NCI-H1092 treated with DMSO at 0.1 percent for 48 hours (cell line): ENCODE data around the gene GSG1.

Source experiments
- DNase-seq: peaks from one replicate; lab custom pipeline; 2025; lab: John Stamatoyannopoulos, UW

The GSG1 gene

GRCh38 chr12:13119826-13120225 lies 16.4 kb upstream of the GSG1 start:
- no peak for DNase-seq

- DNase-seq: no peak
Observed at GRCh38 chr12:13117029-13117428, 13.6 kb upstream of the GSG1 start.

GRCh38 chr12:13116259-13116658 lies 12.8 kb upstream of the GSG1 start:
- DNase-seq: no peak

DNA sequence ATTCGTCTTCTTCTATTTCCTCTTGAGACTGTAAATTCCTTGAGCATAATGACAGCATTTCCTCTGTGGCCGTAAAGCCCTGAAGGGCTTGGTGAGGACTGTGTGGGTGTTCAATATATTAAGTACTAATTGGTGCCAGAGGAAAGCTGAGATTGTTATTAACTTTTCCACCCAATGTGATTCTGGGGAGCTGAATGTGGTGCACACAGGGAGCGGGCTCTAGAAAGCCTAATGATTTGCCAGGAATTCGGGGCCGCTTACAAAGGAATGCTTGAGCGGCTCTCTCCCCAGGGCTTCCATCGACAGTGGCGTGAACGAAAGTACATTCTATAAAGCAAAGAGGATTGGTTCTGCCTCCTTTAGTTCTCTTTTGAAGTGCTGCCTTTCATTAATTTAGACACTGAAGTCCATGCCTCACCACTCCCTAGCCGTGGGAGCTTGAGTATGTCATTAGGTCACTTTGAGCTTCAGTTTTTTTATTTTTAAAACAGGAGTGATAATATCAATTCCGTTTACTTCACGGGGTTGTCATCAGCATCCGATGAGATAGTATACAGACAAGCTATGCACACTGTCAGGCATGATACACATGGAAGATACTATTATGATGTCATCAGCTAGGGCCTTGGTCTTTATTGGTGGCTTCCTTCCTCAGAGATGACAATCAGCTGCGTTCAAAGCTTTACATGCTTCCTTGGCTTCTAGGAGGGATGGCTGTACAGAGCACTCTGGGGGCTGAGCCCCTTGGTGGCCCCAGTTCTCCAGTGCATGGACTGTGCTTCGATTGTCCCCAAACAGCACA lies 11.0 kb upstream of the GSG1 start:
- no peak for DNase-seq

DNA sequence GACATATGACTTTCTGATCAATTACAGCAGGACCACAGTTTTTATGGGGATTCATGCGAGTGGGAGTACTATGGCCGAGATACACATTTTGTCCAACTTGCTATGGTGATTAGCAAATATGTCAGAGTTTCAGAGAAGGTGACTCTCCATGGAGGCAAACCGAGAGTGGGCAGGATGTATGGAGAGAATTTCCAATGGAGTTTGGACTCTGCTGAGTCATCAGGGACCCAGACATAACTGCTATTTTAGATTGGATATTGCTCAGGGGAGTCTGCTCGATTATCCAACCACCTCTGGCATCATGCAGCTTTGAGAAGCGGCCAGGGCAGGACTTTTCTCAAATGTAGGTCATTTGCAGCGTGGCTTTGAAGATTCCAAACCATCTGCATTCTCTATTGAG lies 9.5 kb upstream of the GSG1 start:
- DNase-seq: no peak

DNA sequence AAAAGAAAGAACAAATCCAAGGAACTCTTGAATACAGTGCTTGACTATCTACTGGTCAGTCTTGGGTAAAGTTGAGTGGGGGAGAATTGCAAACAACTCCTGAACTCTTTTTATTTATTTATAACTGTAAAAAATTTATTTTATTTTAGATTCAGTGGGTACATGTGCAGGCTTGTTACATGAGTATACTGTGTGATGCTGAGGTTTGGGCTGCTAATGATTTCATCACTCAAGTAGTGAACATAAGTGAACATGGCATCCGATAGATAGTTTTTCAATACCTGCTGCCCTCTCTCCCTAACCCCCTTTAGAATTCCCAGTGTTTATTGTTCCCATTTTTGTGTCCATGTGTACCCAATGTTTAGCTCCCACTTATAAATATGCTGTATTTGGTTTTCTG lies 3.2 kb upstream of the GSG1 start:
- no peak for DNase-seq

DNA sequence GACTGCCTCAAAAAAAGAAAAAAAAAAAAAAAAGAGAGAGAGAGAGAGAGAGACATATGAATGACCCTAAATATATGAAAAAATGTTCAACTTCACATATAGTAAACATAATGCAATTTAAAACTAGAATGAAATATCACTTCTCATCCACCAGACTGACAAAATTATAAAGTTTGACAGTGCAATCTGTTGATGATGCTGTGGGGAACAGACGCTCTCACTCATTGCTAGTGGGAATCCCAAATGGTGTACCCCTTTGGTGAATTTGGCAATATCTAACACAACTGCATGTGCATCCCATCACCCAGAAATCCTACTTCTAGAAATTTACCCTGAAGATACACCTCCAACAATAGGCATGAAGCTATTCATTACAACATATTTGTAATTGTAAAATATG lies 2.3 kb upstream of the GSG1 start:
- DNase-seq: no peak

DNA sequence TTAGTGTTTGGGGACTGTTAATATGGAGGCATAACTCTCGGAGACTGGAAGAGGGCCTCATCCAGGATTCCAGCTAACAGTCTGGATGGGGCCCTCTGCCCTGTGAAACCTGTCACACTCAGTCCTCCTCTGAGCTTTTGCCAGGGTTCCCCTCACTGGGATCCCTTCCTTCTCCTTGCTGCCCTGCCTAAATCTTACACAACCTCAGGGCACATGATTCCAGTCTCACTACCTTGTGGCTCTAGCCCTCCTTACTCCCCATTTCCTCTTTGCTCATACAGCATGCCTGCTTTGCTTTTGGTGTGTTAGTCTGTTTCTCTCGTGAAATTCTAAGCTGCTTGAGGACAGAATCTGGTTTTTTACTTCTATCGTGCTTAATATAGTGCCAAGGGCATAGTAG lies 942 bp upstream of the GSG1 start:
- no peak for DNase-seq

GRCh38 chr12:13102461-13103195 lies 839 bp downstream of the GSG1 start:
- DNase-seq: no peak

DNA sequence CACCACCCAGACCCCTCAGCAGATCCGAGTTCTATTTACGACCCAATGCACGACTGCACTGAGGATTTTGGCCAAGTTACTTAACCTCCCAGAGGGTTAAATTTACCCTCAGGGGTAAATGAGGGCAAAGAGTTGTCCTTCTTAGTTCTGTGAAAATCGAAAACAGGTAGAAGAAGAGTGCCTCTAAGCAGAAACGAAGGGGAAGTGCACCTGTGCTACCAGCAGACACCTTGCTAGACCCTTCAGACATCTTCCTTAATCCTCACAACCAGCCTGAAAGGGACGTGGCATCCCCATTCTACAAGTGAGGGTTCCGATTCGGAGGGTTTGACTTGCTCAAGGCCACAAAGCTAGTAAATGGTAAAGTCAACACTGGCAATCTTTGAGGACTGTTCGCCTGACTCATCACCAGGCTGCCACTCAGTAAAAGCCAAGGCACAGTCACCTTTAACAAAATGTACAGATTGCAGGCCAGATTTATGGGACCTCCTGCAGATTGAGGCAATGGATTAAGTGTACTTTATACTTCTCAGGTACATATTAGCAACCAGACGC lies 1.6 kb downstream of the GSG1 start:
- DNase-seq: no peak

DNA sequence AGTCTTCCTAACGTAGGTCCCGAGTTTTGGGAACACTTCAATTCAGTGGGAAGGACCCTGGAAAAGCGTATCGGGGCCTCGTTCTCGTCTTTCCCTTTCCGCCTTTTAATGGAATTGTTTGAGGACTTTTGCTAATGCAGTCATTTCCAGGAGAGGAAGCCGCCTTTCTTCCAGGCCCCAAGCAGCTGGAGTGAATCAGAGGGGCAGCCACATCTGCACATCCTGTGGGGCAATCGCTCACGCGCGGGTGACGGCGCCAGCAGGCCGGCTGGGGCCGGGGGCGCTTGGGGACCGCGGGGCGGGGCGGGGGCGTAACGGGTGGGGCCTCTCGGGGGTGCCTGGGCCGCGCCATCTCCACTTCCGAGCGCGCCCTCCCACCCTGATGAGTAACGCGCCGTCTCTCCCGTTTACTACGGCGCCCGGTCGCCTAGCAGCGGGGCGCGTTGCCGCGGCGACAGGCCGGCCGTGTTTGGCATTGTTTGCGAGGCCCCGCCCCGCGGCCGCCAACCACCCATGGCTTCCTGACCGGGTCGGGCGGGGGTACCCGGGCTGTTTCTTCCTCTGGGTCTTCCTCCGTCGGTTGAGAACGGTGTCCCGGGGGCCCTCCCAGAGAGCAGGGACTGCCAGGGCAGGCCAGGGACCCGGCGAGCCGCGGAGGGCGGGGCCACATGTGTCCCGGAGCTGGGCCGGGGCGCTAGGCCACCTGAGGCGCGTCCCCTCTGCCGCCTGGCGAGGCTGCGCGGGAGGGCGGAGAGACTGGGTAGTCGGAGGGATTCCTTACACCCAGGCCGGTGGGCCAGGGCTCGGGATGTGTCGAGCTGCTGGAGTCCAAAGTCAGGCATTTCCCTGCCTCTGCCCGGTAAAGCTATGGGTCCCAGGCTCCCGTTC lies 2.3 kb downstream of the GSG1 start:
- DNase-seq: peak; percentile 73

DNA sequence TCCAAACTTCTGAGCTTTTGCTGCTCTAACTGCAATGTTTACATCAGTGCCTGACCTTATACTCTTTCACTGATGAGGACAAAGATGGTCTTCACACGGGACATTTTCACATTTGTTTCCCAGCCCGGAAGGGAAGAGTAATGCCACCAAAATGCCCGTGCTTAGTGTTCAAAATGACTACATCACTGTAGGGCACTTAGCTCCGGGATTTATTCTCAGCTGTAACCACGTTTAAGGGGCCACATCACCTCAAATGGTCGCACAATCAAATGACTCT lies 2.9 kb downstream of the GSG1 start:
- DNase-seq: no peak

GRCh38 chr12:13099844-13100604 lies 3.4 kb downstream of the GSG1 start:
- no peak for DNase-seq

DNA sequence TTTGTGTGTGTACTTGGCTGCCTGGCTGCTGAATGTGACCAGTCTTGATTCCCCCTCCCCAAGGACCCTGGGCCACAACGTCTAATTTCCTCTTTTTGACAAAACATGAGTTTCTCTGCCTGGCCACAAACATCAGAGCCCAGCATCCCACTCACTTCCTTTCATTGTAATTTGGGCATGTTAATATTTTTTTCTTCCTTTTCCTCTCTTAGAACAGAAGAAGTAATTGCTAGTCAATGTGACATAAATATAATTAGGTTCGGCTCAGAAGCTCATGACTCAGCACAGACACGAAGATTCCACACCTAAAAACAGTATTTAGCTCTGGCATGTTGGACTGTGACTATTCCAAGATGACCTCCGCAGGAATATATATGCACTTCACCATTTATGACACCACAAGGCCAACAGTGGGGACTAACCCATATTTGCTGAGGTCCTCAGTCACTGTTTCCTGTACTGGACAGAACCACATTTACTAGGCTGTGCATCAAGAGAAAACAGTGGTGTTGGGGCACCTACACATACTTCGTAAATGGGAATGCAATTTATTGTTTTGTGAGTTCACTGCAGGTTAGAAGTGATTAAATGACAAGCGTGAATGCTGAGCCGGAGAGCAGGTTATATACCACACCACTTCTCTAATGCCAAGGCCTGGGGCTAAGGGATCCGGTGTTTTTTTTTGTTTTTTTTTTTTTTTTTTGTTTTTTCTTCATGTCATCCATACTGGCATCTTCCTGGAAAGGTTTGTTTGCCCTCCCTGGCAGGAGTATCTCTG lies 4.2 kb downstream of the GSG1 start:
- DNase-seq: no peak

DNA sequence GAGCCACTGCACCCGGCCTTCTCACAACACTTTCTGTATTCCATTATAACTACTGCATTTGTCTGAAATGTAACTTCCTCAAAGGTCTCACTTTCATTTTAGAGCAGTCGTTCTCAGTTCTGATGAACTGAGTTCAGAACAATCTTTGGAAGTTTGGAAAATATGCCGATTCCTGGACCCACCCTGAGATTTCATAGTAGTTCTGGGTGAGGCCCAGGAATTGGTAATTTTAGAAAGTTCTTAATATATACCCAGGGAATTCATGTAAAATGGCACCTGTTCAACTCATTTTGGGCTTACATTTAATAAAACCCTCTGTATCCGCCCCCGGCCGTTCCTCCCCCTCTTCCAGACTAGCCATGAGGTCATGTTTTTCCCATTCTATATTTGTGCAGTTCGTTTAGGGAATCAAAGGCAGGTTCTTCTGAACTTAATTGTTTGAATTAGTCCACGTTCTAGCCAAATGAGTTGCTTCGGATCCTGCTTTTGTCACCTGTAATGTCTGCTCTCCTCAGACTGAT lies 5.9 kb downstream of the GSG1 start:
- no peak for DNase-seq

DNA sequence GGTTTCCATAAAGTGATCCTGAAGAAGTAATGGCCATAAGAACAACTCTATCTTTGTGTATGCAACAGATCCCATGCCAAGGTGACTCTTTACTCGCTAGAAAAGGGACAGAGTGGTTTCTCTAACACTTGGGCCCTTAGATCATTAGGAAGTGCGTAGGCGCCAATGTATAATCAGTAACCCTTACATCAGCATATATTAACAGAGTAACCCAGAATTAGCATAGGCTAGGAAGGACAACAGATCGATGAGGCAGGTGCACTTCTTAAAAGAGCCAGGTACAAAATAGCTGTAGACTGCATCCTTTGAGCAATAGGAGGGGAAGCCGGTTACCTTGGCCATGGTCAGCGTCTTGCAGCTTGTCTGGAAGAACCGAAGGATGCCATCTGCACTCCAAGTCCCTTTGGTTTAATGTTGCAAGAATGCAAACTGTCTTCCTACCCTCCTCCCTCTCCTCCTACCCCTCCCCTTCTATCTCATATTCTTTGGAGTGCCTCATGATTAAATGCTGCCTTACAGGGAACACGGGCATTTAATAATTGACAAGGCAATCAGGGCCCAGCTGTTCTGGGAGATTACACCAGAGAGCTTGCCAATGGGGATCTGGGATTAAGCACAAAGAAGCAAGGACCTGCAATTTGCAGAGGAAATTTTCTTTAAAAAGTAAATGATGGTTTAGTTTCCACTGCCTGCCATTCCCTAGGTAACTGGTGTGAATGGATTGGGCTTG lies 8.0 kb downstream of the GSG1 start:
- no peak for DNase-seq

DNA sequence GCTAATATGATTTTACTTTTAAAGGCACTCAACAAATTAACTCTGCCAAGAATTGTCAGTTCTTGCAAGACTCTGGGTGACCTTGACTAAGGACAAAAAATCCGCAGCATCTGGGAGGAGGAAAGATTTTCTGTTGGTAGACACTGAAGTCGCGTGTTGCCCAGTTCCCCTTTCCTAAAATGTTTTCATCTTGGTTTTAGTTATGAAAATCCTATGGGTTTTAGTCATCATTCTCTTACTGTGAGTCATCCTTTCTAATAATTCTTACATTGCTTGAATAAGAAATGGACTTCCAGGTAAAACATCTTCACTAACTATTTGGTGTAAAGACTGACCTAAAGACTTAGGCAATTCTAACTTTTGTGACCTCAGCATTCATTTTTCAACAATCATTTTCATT lies 9.1 kb downstream of the GSG1 start:
- no peak for DNase-seq

- no peak for DNase-seq
Observed at GRCh38 chr12:13093848-13094220, 9.6 kb downstream of the GSG1 start.

GRCh38 chr12:13093191-13093847 lies 10.1 kb downstream of the GSG1 start:
- DNase-seq: no peak

DNA sequence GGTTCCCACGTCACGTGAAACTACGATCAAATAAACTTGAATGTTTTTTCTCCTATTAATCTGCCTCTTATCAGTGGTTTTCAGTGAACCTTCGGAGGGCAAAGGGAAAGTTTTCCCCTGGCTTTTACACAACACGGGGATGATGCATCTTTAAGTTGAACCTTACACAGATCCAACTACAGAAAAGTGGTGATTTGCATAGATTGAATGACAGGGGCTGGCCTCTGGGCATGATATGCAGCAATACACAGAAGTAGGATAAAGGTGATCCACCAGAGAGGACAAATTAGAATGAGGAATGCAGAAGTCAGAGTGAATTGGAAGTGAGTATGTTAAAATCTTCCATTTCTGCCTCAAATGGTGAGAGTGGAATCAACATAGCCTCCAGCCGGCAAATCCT lies 11.6 kb downstream of the GSG1 start:
- DNase-seq: no peak
